GM21360 (cell line): ENCODE data around the gene SLFN11.
"Not testable (repeated sequence)": the region's sequence is repeated elsewhere in the genome, so short reads cannot be mapped to it uniquely, and the experiment has no call there.

ENCODE experiments used
- ATAC-seq: cut with Tn5 transposase; IDR thresholded peaks from one replicate; pipeline ENCODE4 v1.9.1; 2021; ENCODE audit warnings: mild to moderate bottlenecking, moderate library complexity; ENCODE audit not compliant: unreplicated experiment

Gene SLFN11

GRCh38 chr17:35373534-35373983 is at the start of gene SLFN11:
Gene SLFN11 (minus strand): TSS chr17:35373621. CDS start chr17:35363807, 9,814 bp downstream.
- no peak for ATAC-seq

- ATAC-seq: not testable (repeated sequence)
Measured at GRCh38 chr17:35421069-35421468, 47.6 kb upstream of the SLFN11 start.

GRCh38 chr17:35416659-35417058 is 43.2 kb upstream of the SLFN11 start:
- ATAC-seq: no peak

- ATAC-seq: not testable (repeated sequence)
Measured at GRCh38 chr17:35414707-35415106, 41.3 kb upstream of the SLFN11 start.

GRCh38 chr17:35414247-35414646 is 40.8 kb upstream of the SLFN11 start:
- no peak for ATAC-seq

GRCh38 chr17:35407531-35407930 is 34.1 kb upstream of the SLFN11 start:
- no peak for ATAC-seq

GRCh38 chr17:35406568-35406967 is 33.1 kb upstream of the SLFN11 start:
- no peak for ATAC-seq

GRCh38 chr17:35404360-35404759 is 30.9 kb upstream of the SLFN11 start:
- no peak for ATAC-seq

- ATAC-seq: not testable (repeated sequence)
Measured at GRCh38 chr17:35393783-35394182, 20.4 kb upstream of the SLFN11 start.

GRCh38 chr17:35390663-35391062 is 17.2 kb upstream of the SLFN11 start:
- ATAC-seq: no peak

- no peak for ATAC-seq
Measured at GRCh38 chr17:35390156-35390555, 16.7 kb upstream of the SLFN11 start.

- no peak for ATAC-seq
Measured at GRCh38 chr17:35387496-35387895, 14.1 kb upstream of the SLFN11 start.

GRCh38 chr17:35377706-35378105 is 4.3 kb upstream of the SLFN11 start:
- ATAC-seq: no peak

- ATAC-seq: no peak
Measured at GRCh38 chr17:35377068-35377467, 3.6 kb upstream of the SLFN11 start.

GRCh38 chr17:35376245-35376644 is 2.8 kb upstream of the SLFN11 start:
- no peak for ATAC-seq

- ATAC-seq: no peak
Measured at GRCh38 chr17:35374766-35375344, 1.4 kb upstream of the SLFN11 start.

- no peak for ATAC-seq
Measured at GRCh38 chr17:35373984-35374765, 754 bp upstream of the SLFN11 start.

GRCh38 chr17:35372846-35373533 is 431 bp downstream of the SLFN11 start:
- ATAC-seq: no peak

- ATAC-seq: no peak
Measured at GRCh38 chr17:35371934-35372333, 1.5 kb downstream of the SLFN11 start.

GRCh38 chr17:35368081-35368830 is 5.2 kb downstream of the SLFN11 start:
- ATAC-seq: peak; percentile 84

GRCh38 chr17:35361027-35361426 is 12.4 kb downstream of the SLFN11 start:
- ATAC-seq: no peak
